NCI-H2171 treated with DMSO at 0.1 percent for 48 hours (cell line): ENCODE results near the gene SMAD3.
"Not testable (repeated sequence)": the region's sequence is repeated elsewhere in the genome, so short reads cannot be mapped to it uniquely, and the experiment has no call there.

Source experiments
- DNase-seq: peaks from one replicate; lab custom pipeline; 2025; lab: John Stamatoyannopoulos, UW

SMAD3 gene

GRCh38 chr15:67142767-67143100 lies 77.3 kb downstream of the SMAD3 start:
- no peak for DNase-seq

- DNase-seq, result no peak
Observed at GRCh38 chr15:67143646-67144045, 78.2 kb downstream of the SMAD3 start.

GRCh38 chr15:67144609-67145311 lies 79.4 kb downstream of the SMAD3 start:
- DNase-seq, result no peak

- DNase-seq, result no peak
Observed at GRCh38 chr15:67145312-67145610, 79.9 kb downstream of the SMAD3 start.

GRCh38 chr15:67145710-67146109 lies 80.3 kb downstream of the SMAD3 start:
- DNase-seq, result no peak

- peak; percentile 60 for DNase-seq
Observed at GRCh38 chr15:67146234-67146633, 80.8 kb downstream of the SMAD3 start.

GRCh38 chr15:67146875-67147381 lies 81.5 kb downstream of the SMAD3 start:
- no peak for DNase-seq

- no peak for DNase-seq
Observed at GRCh38 chr15:67147396-67147949, 82.1 kb downstream of the SMAD3 start.

GRCh38 chr15:67148196-67148701 lies 82.8 kb downstream of the SMAD3 start:
- DNase-seq, result no peak

GRCh38 chr15:67149068-67149772 lies 83.8 kb downstream of the SMAD3 start:
- DNase-seq, result no peak

GRCh38 chr15:67149773-67150022 lies 84.3 kb downstream of the SMAD3 start:
- DNase-seq, result no peak

- no peak for DNase-seq
Observed at GRCh38 chr15:67150023-67150860, 84.8 kb downstream of the SMAD3 start.

- no peak for DNase-seq
Observed at GRCh38 chr15:67152429-67152828, 87.0 kb downstream of the SMAD3 start.

GRCh38 chr15:67153044-67153443 lies 87.6 kb downstream of the SMAD3 start:
- DNase-seq, result not testable (repeated sequence)

- DNase-seq, result no peak
Observed at GRCh38 chr15:67154249-67154648, 88.8 kb downstream of the SMAD3 start.

GRCh38 chr15:67156426-67156825 lies 91.0 kb downstream of the SMAD3 start:
- DNase-seq, result no peak

GRCh38 chr15:67156834-67157233 lies 91.4 kb downstream of the SMAD3 start:
- no peak for DNase-seq

- no peak for DNase-seq
Observed at GRCh38 chr15:67157521-67158252, 92.3 kb downstream of the SMAD3 start.

- no peak for DNase-seq
Observed at GRCh38 chr15:67158367-67158766, 93.0 kb downstream of the SMAD3 start.

- no peak for DNase-seq
Observed at GRCh38 chr15:67161412-67161811, 96.0 kb downstream of the SMAD3 start.

GRCh38 chr15:67161881-67162280 lies 96.5 kb downstream of the SMAD3 start:
- DNase-seq, result no peak

- DNase-seq, result no peak
Observed at GRCh38 chr15:67163180-67163579, 97.8 kb downstream of the SMAD3 start.
